K562 (cell line): ENCODE measurements around the gene ERVK3-1. TPM values are rescaled to one million over a fixed set of nuclear protein-coding genes. Genes with fewer than 3 reads are reported as not detected.

Source experiments
- HOXB6 ChIP-seq: fragments of 250-450 bp; sonication (Bioruptor Pico); IDR thresholded peaks from 2 replicates; pipeline ENCODE4 v1.5.1; 2022; ENCODE audit warnings: mild to moderate bottlenecking, borderline replicate concordance
- SRSF3 ChIP-seq: fragments of 200-400 bp; formaldehyde crosslinking; IDR thresholded peaks from 2 replicates; pipeline ENCODE4 v1.6.1; 2016; ENCODE audit warnings: mild to moderate bottlenecking, low read length, moderate library complexity; ENCODE audit not compliant: insufficient read depth
- TRIM25 ChIP-seq: fragments of 450-650 bp; IDR thresholded peaks from 2 replicates; pipeline ENCODE4 v1.7.0; 2016; ENCODE audit warnings: borderline replicate concordance
- ZBTB40 ChIP-seq, 2 experiments: fragments of 450-650 bp in 1 of 2; sonication (generic) in 1 of 2; formaldehyde crosslinking in 1 of 2; IDR thresholded peaks; 2 replicates each; pipeline versions ENCODE4 v1.7.1 to v1.9.0; 2016 to 2022; ENCODE audit warnings: inconsistent platforms in 1 of 2, mild to moderate bottlenecking in 1 of 2, missing genetic modification reagents in 1 of 2
- ZNF407 ChIP-seq: fragments of 450-650 bp; IDR thresholded peaks from 2 replicates; pipeline ENCODE4 v1.6.1; 2016; ENCODE audit warnings: low read depth
- ZNF586 ChIP-seq: fragments of 450-650 bp; formaldehyde crosslinking; conservative IDR thresholded peaks from 2 replicates; pipeline ENCODE4 v1.4.0; 2020; ENCODE audit warnings: mild to moderate bottlenecking, moderate library complexity
- polyA plus RNA-seq, 8 experiments: library from polyadenylated mRNA; depleted of rRNA in 4 of 8; stranded (reverse) in 5 of 8; unstranded in 3 of 8; fragments of >200 nt; fragmentation: Nextera tagmentation in 2 of 8; fragmentation: Illumina TruSeq in 1 of 8; extraction: Ambion mirVana in 2 of 8; extraction: Trizol in 1 of 8; gene quantifications; 2 replicates each; pipeline versions ENCODE4 v1.2.1 to v1.2.3, GENCODE V29; 2011 to 2014; ENCODE audit warnings: inconsistent platforms in 1 of 8, missing spikeins in 1 of 8
- total RNA-seq, 7 experiments: library from RNA; depleted of rRNA in 6 of 7; stranded (reverse); fragments of >200 nt in 6 of 7; fragmentation: Illumina TruSeq in 2 of 7; extraction: Trizol in 2 of 7; gene quantifications; 2 replicates each; pipeline versions ENCODE4 v1.2.1 to v1.2.3, GENCODE V29; 2011 to 2021; ENCODE audit warnings: low replicate concordance in 1 of 7

The ERVK3-1 gene
- total and polyA plus RNA-seq, 9 of the 15 experiments (the other 6 are each of a cell fraction or from before 2014, with no cell fraction given): 87.6 to 299 (median 119) TPM

- TF ChIP-seq ZBTB40 (IDR thresholded peaks at IDR 0.05) (peak; percentile 99), ZBTB40 (CRISPR knock-in tag; IDR thresholded peaks at IDR 0.05) (no peak), ZNF407 (no peak), SRSF3 (no peak), TRIM25 (peak; percentile 31; the same call in 1 of the 2 replicates), HOXB6 (CRISPR knock-in tag) (no peak), ZNF586 (no peak)
Measured at GRCh38 chr19:58326914-58327726, 21.9 kb downstream of the ERVK3-1 start, which contains the start of gene ZSCAN22 (continued).
